HPDE6-E6E7 (cell line): Measurements from ENCODE around the gene TVP23B.
"Not testable (repeated sequence)": the region's sequence is repeated elsewhere in the genome, so short reads cannot be mapped to it uniquely, and the experiment has no call there.

Experiments
- DNase-seq: peaks from one replicate; pipeline ENCODE4 v3.0.0; 2011; ENCODE audit warnings: missing footprints; ENCODE audit errors: extremely low spot score

TVP23B gene

GRCh38 chr17:18780991-18781718, at the start of gene TVP23B:
TVP23B (plus strand) TSS chr17:18781183; CDS start chr17:18781294, 111 bp downstream.
- peak; percentile 44 for DNase-seq

GRCh38 chr17:18732438-18732837, 48.5 kb upstream of the TVP23B start:
- DNase-seq = not testable (repeated sequence)

- not testable (repeated sequence) for DNase-seq
These were observed 47.6 kb upstream of the TVP23B start for GRCh38 chr17:18733350-18733749.

- DNase-seq = not testable (repeated sequence)
These were observed 41.2 kb upstream of the TVP23B start for GRCh38 chr17:18739616-18740391.

- DNase-seq = not testable (repeated sequence)
These were observed 39.8 kb upstream of the TVP23B start for GRCh38 chr17:18741228-18741627.

- not testable (repeated sequence) for DNase-seq
These were observed 37.1 kb upstream of the TVP23B start, which contains the start of gene FBXW10 for GRCh38 chr17:18743699-18744421. FBXW10 (plus strand) TSS chr17:18744054; CDS start chr17:18744245, 191 bp downstream.

- not testable (repeated sequence) for DNase-seq
These were observed 36.3 kb upstream of the TVP23B start for GRCh38 chr17:18744726-18745125.

GRCh38 chr17:18746551-18746950, 34.4 kb upstream of the TVP23B start:
- not testable (repeated sequence) for DNase-seq

GRCh38 chr17:18747501-18747900, 33.5 kb upstream of the TVP23B start:
- DNase-seq = not testable (repeated sequence)

- not testable (repeated sequence) for DNase-seq
These were observed 30.7 kb upstream of the TVP23B start for GRCh38 chr17:18750242-18750641.

GRCh38 chr17:18753829-18754409, 27.1 kb upstream of the TVP23B start:
- not testable (repeated sequence) for DNase-seq

GRCh38 chr17:18755969-18756368, 25.0 kb upstream of the TVP23B start:
- DNase-seq = not testable (repeated sequence)

- DNase-seq = not testable (repeated sequence)
These were observed 23.5 kb upstream of the TVP23B start for GRCh38 chr17:18757368-18758044.

- not testable (repeated sequence) for DNase-seq
These were observed 22.6 kb upstream of the TVP23B start for GRCh38 chr17:18758344-18758743.

GRCh38 chr17:18760221-18760620, 20.8 kb upstream of the TVP23B start:
- not testable (repeated sequence) for DNase-seq

GRCh38 chr17:18770572-18770971, 10.4 kb upstream of the TVP23B start:
- not testable (repeated sequence) for DNase-seq

- not testable (repeated sequence) for DNase-seq
These were observed 9.9 kb upstream of the TVP23B start for GRCh38 chr17:18771066-18771465.

- no peak for DNase-seq
These were observed 8.5 kb upstream of the TVP23B start for GRCh38 chr17:18772471-18772870.

GRCh38 chr17:18781805-18782204, 822 bp downstream of the TVP23B start:
- DNase-seq = not testable (repeated sequence)

- DNase-seq = not testable (repeated sequence)
These were observed 5.0 kb downstream of the TVP23B start for GRCh38 chr17:18785933-18786332.

GRCh38 chr17:18786890-18787289, 5.9 kb downstream of the TVP23B start:
- not testable (repeated sequence) for DNase-seq
